CD4-positive, CD25-positive, alpha-beta regulatory T cell (primary cell): ENCODE data around the gene R3HDM2. TPM values are rescaled to one million over a fixed set of nuclear protein-coding genes. Genes with fewer than 3 reads are reported as not detected.

Source experiments
- ATAC-seq, 2 donors: fragments of 150-1000 bp; cut with Tn5 transposase; one replicate each; pipeline ENCODE4 v1.10.0; 2021; ENCODE audit warnings: low read depth in 2 of 2, moderate number of reproducible peaks in 2 of 2, moderate library complexity in 1 of 2
- DNase-seq, 3 donors: peaks; one replicate each; pipeline versions ENCODE4 v3.0.0 to v3.0.0-alpha.2; 2012 to 2022; ENCODE audit warnings: mixed read lengths in 1 of 3
- H3K27ac ChIP-seq: one replicate; pipeline ENCODE4 v1.7.0; 2013; ENCODE audit warnings: mild to moderate bottlenecking, low read length; ENCODE audit not compliant: insufficient read depth, poor library complexity, severe bottlenecking
- H3K27me3 ChIP-seq: one replicate; pipeline ENCODE4 v1.7.0; 2013; ENCODE audit warnings: low read length; ENCODE audit not compliant: control insufficient read depth, insufficient read depth
- H3K36me3 ChIP-seq: one replicate; pipeline ENCODE4 v1.7.0; 2013; ENCODE audit warnings: mild to moderate bottlenecking, low read length, moderate library complexity; ENCODE audit not compliant: control insufficient read depth, insufficient read depth
- H3K4me1 ChIP-seq: 2 replicates; pipeline ENCODE4 v1.7.0; 2013; ENCODE audit warnings: mild to moderate bottlenecking, low read length; ENCODE audit not compliant: insufficient read depth, control insufficient read depth, poor library complexity, severe bottlenecking
- H3K4me3 ChIP-seq: one replicate; pipeline ENCODE4 v1.7.0; 2013; ENCODE audit warnings: low read depth, mild to moderate bottlenecking, low read length, moderate library complexity
- H3K9me3 ChIP-seq, 2 experiments: 1 replicate in 1 of 2; 2 replicates in 1 of 2; pipeline ENCODE4 v1.7.0; 2013; ENCODE audit warnings: low read length in 2 of 2, mild to moderate bottlenecking in 1 of 2, moderate library complexity in 1 of 2; ENCODE audit not compliant: control insufficient read depth in 2 of 2
- H3K27ac Mint-ChIP-seq, 3 donors: one replicate each; pipeline ENCODE4 v1.8.0; 2020 to 2022; ENCODE audit warnings: mild to moderate bottlenecking in 3 of 3, mixed read lengths in 3 of 3, moderate library complexity in 2 of 3
- H3K27me3 Mint-ChIP-seq: one replicate; pipeline ENCODE4 v1.8.0; 2022; ENCODE audit warnings: mild to moderate bottlenecking, mixed read lengths
- H3K36me3 Mint-ChIP-seq: one replicate; pipeline ENCODE4 v1.8.0; 2020; ENCODE audit warnings: mixed read lengths
- H3K4me1 Mint-ChIP-seq, 4 donors: one replicate each; pipeline ENCODE4 v1.8.0; 2020 to 2022; ENCODE audit warnings: mixed read lengths in 4 of 4, mild to moderate bottlenecking in 1 of 4
- H3K4me3 Mint-ChIP-seq, 4 donors: one replicate each; pipeline ENCODE4 v1.8.0; 2020 to 2022; ENCODE audit warnings: mild to moderate bottlenecking in 4 of 4, mixed read lengths in 4 of 4, moderate library complexity in 3 of 4
- H3K9me3 Mint-ChIP-seq, 7 donors: one replicate each; pipeline ENCODE4 v1.8.0; 2020 to 2022; ENCODE audit warnings: mixed read lengths in 7 of 7, mild to moderate bottlenecking in 3 of 7, moderate library complexity in 2 of 7
- polyA plus RNA-seq, 4 donors: library from polyadenylated mRNA; unstranded; fragments of 300-500 nt; fragmentation: Illumina TruSeq; gene quantifications; one replicate each; pipeline ENCODE4 v1.2.3, GENCODE V29; 2021
- total RNA-seq: library from RNA; stranded (reverse); gene quantifications from one replicate; pipeline ENCODE4 v1.2.3, GENCODE V29; 2022

Gene R3HDM2
- total and polyA plus RNA-seq, 5 donors from 2014 or later: 6.0 to 115 (median 8.1) TPM

- Mint-ChIP-seq H3K27me3 (peaks cover 64% of the 10 kb centered on the region), H3K9me3 (peaks cover 0 to 4% (median 0%) of the 10 kb centered on the region in 7 donors), H3K36me3 (no peaks in the 10 kb centered on the region), H3K27ac (peak overlapping the region; percentile 53 to 96 (median 93)), H3K4me1 (peaks cover 5 to 74% (median 51%) of the 10 kb centered on the region in 4 donors), H3K4me3 (peak overlapping the region; percentile 89 to 99 (median 97))
- H3K4me3 ChIP-seq: peak overlapping the region; percentile 76
- peaks cover 87% of the 10 kb centered on the region for H3K4me1 ChIP-seq
- peak overlapping the region; percentile 51 for H3K27ac ChIP-seq
- no peaks in the 10 kb centered on the region for H3K9me3 ChIP-seq
- H3K27me3 ChIP-seq: peaks cover 3% of the 10 kb centered on the region
- H3K36me3 ChIP-seq: no peaks in the 10 kb centered on the region
- ATAC-seq: peak; percentile 56 to 60
- DNase-seq: peak; percentile 60 to 82 (median 74)
Observed at GRCh38 chr12:57240066-57240921, 190.5 kb downstream of the R3HDM2 start.

GRCh38 chr12:57239587-57240065 is 191.2 kb downstream of the R3HDM2 start:
- H3K4me3 Mint-ChIP-seq: peak overlapping the region; percentile 89 to 99 (median 97)
- peak overlapping the region; percentile 52 to 96 (median 93) for H3K27ac Mint-ChIP-seq
- peaks cover under 1% of the 10 kb centered on the region for H3K36me3 Mint-ChIP-seq
- peaks cover 0 to 4% (median 0%) of the 10 kb centered on the region in 7 donors for H3K9me3 Mint-ChIP-seq
- Histone ChIP-seq H3K27me3 (peaks cover 3% of the 10 kb centered on the region), H3K9me3 (no peaks in the 10 kb centered on the region), H3K4me1 (peaks cover 93% of the 10 kb centered on the region), H3K27ac (peak overlapping the region; percentile 51), H3K4me3 (peak overlapping the region; percentile 76), H3K36me3 (no peaks in the 10 kb centered on the region)
- ATAC-seq (no peak), DNase-seq (peak in 1 of 3 donors; percentile 15)
- peaks cover 64% of the 10 kb centered on the region for H3K27me3 Mint-ChIP-seq
- H3K4me1 Mint-ChIP-seq: peaks cover 5 to 80% (median 54%) of the 10 kb centered on the region in 4 donors

GRCh38 chr12:57238854-57239554 is 191.8 kb downstream of the R3HDM2 start:
- H3K36me3 ChIP-seq: peaks cover 5% of the 10 kb centered on the region
- H3K9me3 Mint-ChIP-seq: peaks cover 0 to 4% (median 0%) of the 10 kb centered on the region in 7 donors
- peak overlapping the region; percentile 89 to 99 (median 97) for H3K4me3 Mint-ChIP-seq
- DNase-seq: peak; percentile 80 to 88 (median 84)
- peak overlapping the region; percentile 76 for H3K4me3 ChIP-seq
- peak overlapping the region; percentile 91 to 97 (median 93) for H3K27ac Mint-ChIP-seq
- ATAC-seq: peak; percentile 60 to 68
- H3K36me3 Mint-ChIP-seq: peaks cover 6% of the 10 kb centered on the region
- H3K4me1 ChIP-seq: peaks cover 99% of the 10 kb centered on the region
- no peaks in the 10 kb centered on the region for H3K9me3 ChIP-seq
- peaks cover 11 to 84% (median 60%) of the 10 kb centered on the region in 4 donors for H3K4me1 Mint-ChIP-seq
- peaks cover 64% of the 10 kb centered on the region for H3K27me3 Mint-ChIP-seq
- H3K27ac ChIP-seq: peak overlapping the region; percentile 55
- peaks cover 3% of the 10 kb centered on the region for H3K27me3 ChIP-seq

GRCh38 chr12:57237932-57238853 is 192.7 kb downstream of the R3HDM2 start:
- peaks cover 13% of the 10 kb centered on the region for H3K36me3 ChIP-seq
- H3K4me3 ChIP-seq: peak overlapping the region; percentile 67
- no peaks in the 10 kb centered on the region for H3K9me3 ChIP-seq
- peaks cover 3% of the 10 kb centered on the region for H3K27me3 ChIP-seq
- Mint-ChIP-seq H3K4me1 (peaks cover 6 to 87% (median 60%) of the 10 kb centered on the region in 4 donors), H3K27me3 (peaks cover 56% of the 10 kb centered on the region), H3K9me3 (peaks cover 0 to 4% (median 0%) of the 10 kb centered on the region in 7 donors), H3K27ac (peak overlapping the region; percentile 91 to 97 (median 93)), H3K4me3 (peak overlapping the region; percentile 89 to 99 (median 97)), H3K36me3 (peaks cover 14% of the 10 kb centered on the region)
- peak in 2 of 3 donors; percentile 34 to 67 for DNase-seq
- ATAC-seq: no peak
- H3K4me1 ChIP-seq: peaks cover 99% of the 10 kb centered on the region
- H3K27ac ChIP-seq: peak overlapping the region; percentile 55

GRCh38 chr12:57237596-57237931 is 193.3 kb downstream of the R3HDM2 start:
- peak overlapping the region; percentile 37 for H3K4me3 ChIP-seq
- H3K4me3 Mint-ChIP-seq: peak overlapping the region; percentile 89 to 99 (median 97)
- H3K27me3 ChIP-seq: peaks cover 3% of the 10 kb centered on the region
- DNase-seq (no peak), ATAC-seq (no peak)
- H3K9me3 Mint-ChIP-seq: peaks cover 0 to 3% (median 0%) of the 10 kb centered on the region in 7 donors
- H3K9me3 ChIP-seq: no peaks in the 10 kb centered on the region
- peaks cover 19% of the 10 kb centered on the region for H3K36me3 Mint-ChIP-seq
- H3K27ac Mint-ChIP-seq: peak overlapping the region; percentile 62 to 94 (median 79)
- peaks cover 98% of the 10 kb centered on the region for H3K4me1 ChIP-seq
- H3K27me3 Mint-ChIP-seq: peaks cover 49% of the 10 kb centered on the region
- peaks cover 20% of the 10 kb centered on the region for H3K36me3 ChIP-seq
- peak overlapping the region; percentile 55 for H3K27ac ChIP-seq
- H3K4me1 Mint-ChIP-seq: peaks cover 6 to 92% (median 60%) of the 10 kb centered on the region in 4 donors

GRCh38 chr12:57236925-57237595 is 193.8 kb downstream of the R3HDM2 start:
- peak overlapping the region; percentile 76 to 92 (median 79) for H3K27ac Mint-ChIP-seq
- peaks cover 25% of the 10 kb centered on the region for H3K36me3 ChIP-seq
- peaks cover 44% of the 10 kb centered on the region for H3K27me3 Mint-ChIP-seq
- H3K4me3 ChIP-seq: peak overlapping the region; percentile 37
- peaks cover 1% of the 10 kb centered on the region for H3K27me3 ChIP-seq
- H3K4me1 Mint-ChIP-seq: peaks cover 6 to 94% (median 59%) of the 10 kb centered on the region in 4 donors
- DNase-seq: peak in 2 of 3 donors; percentile 29 to 46
- no peaks in the 10 kb centered on the region for H3K9me3 ChIP-seq
- peaks cover 98% of the 10 kb centered on the region for H3K4me1 ChIP-seq
- H3K36me3 Mint-ChIP-seq: peaks cover 22% of the 10 kb centered on the region
- H3K4me3 Mint-ChIP-seq: peak overlapping the region; percentile 89 to 99 (median 97)
- H3K27ac ChIP-seq: peak overlapping the region; percentile 55
- H3K9me3 Mint-ChIP-seq: peaks cover 0 to 3% (median 0%) of the 10 kb centered on the region in 7 donors
- no peak for ATAC-seq
